Activated T-cell treated with anti-CD3 and anti-CD28 coated beads for 24 hours (primary cell): ENCODE measurements around the gene RGS12.

Source experiments
- DNase-seq: peaks from one replicate; pipeline ENCODE4 v3.0.0-alpha.2; 2020; ENCODE audit warnings: low read depth

The RGS12 gene

GRCh38 chr4:3334316-3334715 lies 41.5 kb downstream of the RGS12 start:
- no peak for DNase-seq

- no peak for DNase-seq
Observed at GRCh38 chr4:3335385-3335784, 42.6 kb downstream of the RGS12 start.

GRCh38 chr4:3335982-3336381 lies 43.2 kb downstream of the RGS12 start:
- DNase-seq, result no peak

GRCh38 chr4:3336382-3337356 lies 43.8 kb downstream of the RGS12 start:
- no peak for DNase-seq

GRCh38 chr4:3337357-3337732 lies 44.5 kb downstream of the RGS12 start:
- no peak for DNase-seq

GRCh38 chr4:3337811-3338210 lies 45.0 kb downstream of the RGS12 start:
- DNase-seq, result no peak

- no peak for DNase-seq
Observed at GRCh38 chr4:3338321-3338838, 45.6 kb downstream of the RGS12 start.

GRCh38 chr4:3338976-3339531 lies 46.2 kb downstream of the RGS12 start:
- no peak for DNase-seq

- DNase-seq, result no peak
Observed at GRCh38 chr4:3339577-3339976, 46.8 kb downstream of the RGS12 start.

GRCh38 chr4:3340038-3340699 lies 47.3 kb downstream of the RGS12 start:
- no peak for DNase-seq

GRCh38 chr4:3340700-3341083 lies 47.9 kb downstream of the RGS12 start:
- no peak for DNase-seq

GRCh38 chr4:3341760-3342159 lies 48.9 kb downstream of the RGS12 start:
- no peak for DNase-seq

- no peak for DNase-seq
Observed at GRCh38 chr4:3342182-3342854, 49.5 kb downstream of the RGS12 start.
